ENCODE results near the gene VAV3.
A peak's percentile ranks its signal among the peaks of the same experiment; 100 is the strongest.
"Not testable (repeated sequence)": the region's sequence is repeated elsewhere in the genome, so short reads cannot be mapped to it uniquely, and the experiment has no call there.

VAV3 gene, protein sequence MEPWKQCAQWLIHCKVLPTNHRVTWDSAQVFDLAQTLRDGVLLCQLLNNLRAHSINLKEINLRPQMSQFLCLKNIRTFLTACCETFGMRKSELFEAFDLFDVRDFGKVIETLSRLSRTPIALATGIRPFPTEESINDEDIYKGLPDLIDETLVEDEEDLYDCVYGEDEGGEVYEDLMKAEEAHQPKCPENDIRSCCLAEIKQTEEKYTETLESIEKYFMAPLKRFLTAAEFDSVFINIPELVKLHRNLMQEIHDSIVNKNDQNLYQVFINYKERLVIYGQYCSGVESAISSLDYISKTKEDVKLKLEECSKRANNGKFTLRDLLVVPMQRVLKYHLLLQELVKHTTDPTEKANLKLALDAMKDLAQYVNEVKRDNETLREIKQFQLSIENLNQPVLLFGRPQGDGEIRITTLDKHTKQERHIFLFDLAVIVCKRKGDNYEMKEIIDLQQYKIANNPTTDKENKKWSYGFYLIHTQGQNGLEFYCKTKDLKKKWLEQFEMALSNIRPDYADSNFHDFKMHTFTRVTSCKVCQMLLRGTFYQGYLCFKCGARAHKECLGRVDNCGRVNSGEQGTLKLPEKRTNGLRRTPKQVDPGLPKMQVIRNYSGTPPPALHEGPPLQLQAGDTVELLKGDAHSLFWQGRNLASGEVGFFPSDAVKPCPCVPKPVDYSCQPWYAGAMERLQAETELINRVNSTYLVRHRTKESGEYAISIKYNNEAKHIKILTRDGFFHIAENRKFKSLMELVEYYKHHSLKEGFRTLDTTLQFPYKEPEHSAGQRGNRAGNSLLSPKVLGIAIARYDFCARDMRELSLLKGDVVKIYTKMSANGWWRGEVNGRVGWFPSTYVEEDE

DNA sequence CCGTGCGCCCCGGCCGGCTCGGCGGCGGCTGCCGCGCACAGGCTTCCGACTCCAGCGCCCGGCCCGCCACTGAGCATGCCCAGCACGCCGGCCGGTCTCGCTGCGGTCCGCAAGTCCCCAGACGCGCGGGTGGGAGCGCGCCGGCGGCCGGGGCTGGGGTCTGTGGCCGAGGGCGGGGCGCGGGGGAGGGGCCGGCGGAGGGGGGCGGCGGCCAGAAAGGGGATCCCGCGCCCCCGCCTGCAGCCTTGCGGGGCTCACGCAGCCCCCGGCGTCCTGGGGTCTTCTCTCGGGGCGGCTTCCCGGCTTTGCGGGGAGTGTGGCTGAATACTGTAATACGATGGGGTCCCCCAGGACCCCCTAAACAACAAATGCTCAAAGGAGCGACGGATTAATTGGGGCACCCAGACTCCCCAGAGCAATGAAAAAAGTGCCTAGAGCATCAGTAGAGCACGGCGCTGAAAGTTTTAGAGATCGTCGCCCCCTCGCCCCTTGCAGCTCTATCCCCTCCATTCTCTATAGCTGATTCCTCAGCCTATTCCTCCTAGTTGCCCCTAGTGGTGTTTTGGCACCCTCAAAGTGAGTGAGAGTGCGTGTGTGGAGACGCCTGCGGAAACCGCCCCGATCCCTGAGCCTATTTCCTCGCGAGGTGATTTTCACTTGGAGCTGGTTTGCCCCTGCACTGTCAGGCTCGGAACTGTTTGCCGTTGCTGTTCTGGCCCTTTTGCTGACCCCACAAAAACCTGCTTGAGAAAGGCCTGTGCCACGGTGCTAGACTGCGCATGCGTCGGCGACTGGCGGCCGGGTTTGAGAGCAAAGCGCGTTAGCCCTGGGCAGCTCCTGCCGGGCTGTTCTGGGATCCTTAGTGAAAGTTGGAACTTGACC lies at the start of gene VAV3:
VAV3 (minus strand) TSS at position 71 of the 882 bp plus-strand sequence. CDS start 311 bp downstream, outside the sequence.
- DNase-seq (ENCODE audit: low spot score): peak; percentile 81

DNA sequence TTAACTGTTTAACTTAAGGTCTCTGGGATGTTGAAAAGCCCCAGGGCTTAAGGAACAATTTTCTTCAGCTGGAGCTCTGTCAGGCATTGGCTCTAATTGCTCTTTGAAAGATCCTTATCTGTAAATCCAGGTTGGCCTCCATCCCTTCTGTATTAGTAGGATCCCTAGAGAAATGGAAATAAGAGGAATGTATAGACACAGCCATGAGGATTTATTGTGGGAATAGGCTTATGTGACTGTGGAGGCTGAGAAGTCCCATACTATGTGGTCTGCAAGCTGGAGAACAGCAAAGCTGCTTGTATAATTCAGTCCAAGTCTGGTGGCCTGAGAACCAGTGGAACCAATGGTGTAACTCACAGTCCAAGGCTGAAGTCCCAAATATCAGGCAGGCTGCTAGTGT lies 47.6 kb upstream of the VAV3 start:
- no peak for DNase-seq (ENCODE audit: low spot score)

DNA sequence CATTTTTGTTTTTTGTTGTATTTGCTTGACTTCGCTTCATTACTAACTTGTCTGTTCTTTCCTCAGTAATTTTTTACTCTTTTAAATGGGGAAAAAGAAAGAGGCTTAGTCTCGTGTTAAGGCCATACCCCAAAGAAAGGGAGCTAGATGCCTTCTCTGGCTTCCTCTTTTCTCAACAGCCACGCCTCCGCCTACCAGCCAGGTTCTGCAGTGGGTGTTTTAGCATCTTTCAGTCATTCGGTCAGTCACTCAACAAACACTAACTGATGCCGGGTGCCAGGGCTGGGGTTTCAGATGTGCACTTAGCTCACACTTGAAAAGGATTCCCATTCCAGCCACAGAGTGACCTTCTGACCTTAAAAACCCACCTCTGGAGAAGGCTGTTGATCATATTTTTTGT lies 46.3 kb upstream of the VAV3 start:
- DNase-seq (ENCODE audit: low spot score): no peak

DNA sequence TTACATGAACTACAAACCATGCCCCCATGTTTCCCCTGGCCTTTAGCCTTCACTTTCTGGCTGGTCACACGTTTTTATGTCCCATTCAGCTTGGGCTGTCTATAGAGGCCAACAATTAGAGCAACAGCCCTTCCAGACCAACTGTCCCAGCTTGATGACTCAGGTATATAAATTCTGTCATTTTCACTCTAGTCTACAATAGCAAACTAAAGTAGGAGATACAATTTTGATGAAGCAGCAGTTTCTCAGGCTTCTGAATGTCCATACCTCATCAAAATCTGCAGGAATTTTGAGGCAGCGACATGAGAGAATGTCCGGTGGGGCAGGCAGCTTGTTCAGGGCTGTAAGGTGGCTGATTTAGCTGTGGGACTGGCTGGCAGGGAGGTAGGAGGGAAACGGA lies 45.6 kb upstream of the VAV3 start:
- DNase-seq (ENCODE audit: low spot score): no peak

DNA sequence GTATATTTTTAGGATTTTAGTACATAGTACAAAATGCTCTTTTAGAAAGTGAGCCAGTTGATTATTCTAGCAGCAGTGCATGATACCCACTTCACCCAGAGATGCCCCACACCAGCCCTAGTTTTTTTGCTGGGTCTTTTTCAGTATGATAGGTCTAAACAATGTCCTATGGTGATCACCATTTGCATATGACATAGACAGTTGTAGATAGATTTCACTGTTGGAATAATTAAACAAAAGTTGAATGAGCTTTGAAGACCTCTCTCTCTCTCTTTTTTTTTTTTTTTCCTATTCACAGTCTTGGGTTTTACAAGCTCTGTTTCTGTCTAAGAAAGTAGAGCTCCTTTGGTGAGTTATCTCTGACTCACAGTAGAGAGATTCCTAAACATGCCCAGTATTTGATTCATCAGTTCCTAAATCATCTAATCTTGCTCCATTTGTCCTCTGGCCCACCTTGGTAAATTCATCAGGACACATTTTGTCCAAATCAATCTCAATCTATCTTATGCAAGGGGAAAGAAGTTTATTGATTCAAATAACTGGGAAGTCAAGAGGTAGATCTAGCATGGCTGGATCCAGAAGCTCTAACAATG lies 44.7 kb upstream of the VAV3 start:
- peak; percentile 74 for DNase-seq (ENCODE audit: low spot score)

DNA sequence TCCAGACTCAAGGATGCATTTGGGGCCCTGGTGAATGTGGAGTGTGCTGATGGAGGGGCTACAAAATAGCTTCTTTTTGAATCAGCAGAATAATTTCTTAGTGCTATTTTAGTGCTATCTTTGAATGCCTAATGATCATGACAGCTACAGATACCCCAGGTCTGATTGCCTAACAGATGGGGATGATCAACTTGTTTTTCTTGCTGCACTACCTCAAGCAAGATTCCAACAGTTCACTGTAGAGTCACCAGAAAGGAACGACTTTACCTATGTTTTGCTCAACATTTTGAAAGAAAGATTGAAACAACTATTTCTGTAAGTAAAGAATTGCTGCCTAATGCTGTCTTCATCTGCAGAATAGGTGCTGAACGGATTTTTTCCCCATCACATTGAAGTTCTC lies 42.6 kb upstream of the VAV3 start:
- no peak for DNase-seq (ENCODE audit: low spot score)

DNA sequence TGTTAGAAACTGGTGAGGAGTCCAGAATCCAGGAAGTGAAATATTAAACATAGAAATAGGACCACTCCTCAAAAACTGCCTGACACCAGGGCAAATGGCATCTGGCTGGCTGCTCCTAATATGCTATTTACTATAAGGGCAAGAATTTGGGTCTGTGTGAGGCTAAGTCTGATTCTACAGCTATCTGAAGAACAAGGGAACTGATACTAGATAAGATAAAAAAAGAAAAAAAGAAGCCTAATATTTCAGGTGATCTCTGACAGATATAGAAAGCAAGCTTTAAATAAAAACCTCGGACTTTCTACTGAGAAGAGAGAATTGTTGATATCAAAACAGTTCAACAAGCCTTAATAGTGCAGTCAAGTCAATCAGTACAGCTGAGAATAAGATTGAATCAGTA lies 42.1 kb upstream of the VAV3 start:
- no peak for DNase-seq (ENCODE audit: low spot score)

DNA sequence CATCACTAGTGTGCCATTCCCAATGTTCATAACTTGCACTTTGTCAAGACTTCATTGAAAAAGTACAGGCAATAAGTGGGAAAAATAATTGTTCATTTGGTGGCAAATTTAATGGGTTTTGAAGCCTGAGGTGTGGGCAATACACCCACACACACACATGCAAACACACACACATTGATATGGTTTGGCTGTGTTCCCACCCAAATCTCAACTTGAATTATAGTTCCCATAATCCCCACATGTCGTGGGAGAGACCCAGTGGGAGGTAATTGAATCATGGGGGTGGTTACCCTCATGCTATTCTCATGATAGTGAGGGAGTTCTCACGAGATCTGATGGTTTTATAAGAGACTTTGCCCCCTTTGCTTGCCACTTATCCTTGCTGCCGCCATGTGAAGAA lies 39.9 kb upstream of the VAV3 start:
- not testable (repeated sequence) for DNase-seq (ENCODE audit: low spot score)

DNA sequence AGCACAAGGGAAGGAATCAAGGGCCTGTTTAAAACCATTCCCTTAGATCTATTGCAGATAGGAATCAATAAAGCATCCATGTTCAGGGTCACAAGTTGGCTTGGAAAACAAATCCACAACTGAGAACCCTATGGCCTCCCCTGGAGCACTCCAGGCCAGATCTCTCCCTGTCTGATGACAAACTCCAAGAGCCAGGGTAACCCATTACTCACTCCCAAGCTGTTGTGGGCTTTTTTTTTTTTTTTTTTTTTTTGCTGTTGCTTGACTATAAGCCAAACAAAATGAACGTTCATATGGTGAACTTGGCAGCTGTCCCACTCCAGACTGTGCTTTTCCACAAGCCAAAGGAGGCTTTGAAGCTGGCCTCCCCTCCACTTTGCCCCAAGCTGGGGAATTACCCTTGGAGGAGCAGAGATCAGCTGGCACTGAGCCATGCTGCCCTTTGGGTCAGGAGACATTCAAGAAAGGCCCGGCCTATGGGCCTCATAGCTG lies 35.7 kb upstream of the VAV3 start:
- DNase-seq (ENCODE audit: low spot score): peak; percentile 90

DNA sequence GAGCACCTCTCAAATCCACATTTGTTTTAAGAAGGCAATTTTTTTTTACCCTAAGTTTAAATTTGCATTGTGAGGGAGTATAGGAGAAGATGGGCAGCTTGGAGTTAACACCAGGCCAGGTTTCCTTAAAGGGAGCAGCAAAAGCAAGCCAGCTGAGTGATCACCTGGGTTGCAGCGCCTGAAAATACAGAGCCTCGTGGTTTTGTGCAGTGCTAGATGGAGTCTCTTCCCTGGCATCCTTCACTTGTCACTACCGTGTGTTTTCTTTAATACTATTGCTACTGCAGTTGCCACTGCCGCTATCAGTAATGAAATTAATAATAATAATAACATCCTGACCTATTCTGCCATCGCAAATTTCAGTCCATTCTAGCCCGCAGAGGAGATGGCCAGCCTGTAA lies 35.2 kb upstream of the VAV3 start:
- DNase-seq (ENCODE audit: low spot score): no peak

DNA sequence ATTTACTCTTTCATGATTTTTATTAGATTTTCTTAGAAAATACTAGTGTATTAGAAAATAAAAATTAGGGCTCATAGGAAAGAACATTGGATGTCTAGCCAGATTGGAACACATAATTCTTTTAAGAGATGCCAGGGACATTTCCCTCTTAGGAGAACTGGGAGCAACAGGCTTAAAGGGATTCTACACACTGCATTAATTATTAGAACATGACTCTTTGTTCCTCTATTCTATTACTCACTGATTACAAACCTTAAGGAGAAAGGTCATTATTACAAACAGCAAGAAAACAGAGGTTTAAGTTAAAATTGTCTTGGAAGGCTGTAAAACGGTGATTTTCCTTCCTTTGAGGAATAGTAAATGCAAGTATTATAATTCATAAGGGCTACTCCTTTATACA lies 32.9 kb upstream of the VAV3 start:
- no peak for DNase-seq (ENCODE audit: low spot score)

DNA sequence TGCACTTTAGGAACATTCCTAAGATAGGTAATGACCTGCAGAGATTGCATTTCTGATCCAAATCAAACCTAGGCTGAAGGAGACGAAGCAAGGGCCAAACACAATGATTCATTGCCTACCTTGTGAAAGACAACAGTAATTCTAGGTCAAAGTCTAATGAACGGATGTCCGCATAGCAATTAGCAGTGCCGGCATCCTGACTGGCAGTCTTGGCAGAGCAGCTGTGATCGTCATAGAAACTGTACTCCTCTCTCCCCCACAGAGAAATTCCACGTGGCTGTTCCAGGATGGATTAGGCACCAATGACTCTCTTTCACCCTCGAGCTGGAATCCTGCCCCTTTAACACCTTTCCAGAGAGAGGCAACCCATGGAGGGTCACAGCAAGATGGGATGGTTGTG lies 28.9 kb upstream of the VAV3 start:
- peak; percentile 82 for DNase-seq (ENCODE audit: low spot score)

DNA sequence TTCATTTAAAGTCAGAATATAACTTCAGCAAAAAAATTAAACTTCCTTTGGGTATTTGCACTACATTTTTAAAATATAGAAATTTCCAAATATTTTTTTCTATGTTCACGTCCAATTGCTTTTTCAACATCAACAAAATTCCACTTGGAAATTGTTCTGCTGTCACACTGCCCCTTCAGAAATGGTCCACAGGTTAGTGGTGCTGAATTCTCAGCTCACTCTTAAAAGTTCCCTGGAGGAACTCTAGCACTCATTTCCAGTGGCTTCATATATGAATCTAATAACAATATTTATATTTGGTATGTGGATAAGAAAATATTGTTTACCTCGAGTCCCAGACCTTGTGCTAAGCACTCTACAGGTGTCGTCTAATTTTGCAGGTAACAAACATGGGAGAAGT lies 27.4 kb upstream of the VAV3 start:
- DNase-seq (ENCODE audit: low spot score): no peak

DNA sequence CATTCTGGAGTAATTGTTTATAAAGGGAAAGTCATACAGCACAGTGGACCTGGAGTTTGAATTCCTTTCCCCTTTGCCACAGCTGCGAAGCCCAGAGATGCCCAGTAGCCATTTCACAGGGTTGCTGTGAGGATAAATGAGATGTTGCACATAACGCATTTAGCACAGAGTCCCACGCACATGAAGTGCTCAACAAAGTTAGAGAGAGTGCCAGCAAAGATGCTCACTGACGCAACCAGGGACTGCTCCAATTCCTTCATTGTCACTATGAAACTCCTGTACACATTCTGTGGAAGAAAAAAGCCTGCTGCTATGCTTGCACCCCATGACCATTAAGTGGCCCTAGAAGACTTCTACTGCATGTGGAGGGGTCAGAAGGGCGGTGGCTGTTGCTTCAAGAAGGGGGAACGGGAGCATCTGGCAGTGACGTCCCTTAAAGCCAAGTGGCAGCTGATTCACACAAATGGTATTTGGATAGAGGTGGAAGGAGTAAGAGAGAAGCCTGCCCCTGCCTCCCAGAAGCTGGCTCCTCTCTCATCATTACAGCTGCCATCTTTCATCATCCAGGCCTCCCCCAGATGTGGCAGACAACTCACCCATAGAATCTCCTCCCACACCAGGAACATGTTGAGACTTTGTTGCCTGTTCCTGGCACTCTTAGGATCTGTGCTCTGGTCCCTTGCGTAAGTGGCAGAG lies 26.5 kb upstream of the VAV3 start:
- peak; percentile 17 for DNase-seq (ENCODE audit: low spot score)

DNA sequence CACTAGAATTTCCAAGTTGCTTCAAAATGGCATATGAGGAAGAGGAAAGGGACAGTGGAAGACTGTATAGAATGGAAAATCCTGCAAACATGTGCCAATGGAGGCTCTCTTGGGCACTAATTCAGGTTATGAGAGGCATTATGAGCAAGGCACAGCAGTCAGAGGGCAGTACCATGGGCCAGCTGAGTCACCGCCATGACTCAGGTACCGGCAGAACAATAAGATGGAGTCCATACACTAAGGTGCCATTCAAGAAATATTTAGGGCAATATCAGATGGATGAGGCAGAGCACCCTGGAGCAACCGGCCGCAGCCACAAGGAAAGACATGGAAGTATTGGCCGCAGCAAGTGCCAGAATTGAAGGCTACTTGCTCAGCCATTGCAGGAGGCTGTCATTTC lies 25.6 kb upstream of the VAV3 start:
- peak; percentile 38 for DNase-seq (ENCODE audit: low spot score)

DNA sequence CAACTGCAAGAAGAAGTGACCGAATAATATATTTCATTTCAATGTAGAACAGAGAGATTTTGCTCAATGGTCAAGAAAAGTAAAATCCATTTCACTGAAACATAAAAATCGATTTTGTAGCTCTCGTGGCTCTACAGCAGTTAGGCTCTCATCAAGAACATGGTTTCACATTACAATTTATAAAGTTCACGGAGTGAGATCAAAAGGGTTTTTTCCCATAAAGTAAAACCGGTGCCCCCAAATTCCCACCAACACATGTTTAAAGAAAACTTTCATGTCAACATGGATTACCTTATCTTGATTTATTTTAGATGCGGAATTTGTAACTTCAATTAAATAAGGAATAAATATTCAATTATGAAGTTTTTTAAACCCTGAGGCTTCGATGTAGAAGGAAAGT lies 16.3 kb upstream of the VAV3 start:
- no peak for DNase-seq (ENCODE audit: low spot score)

DNA sequence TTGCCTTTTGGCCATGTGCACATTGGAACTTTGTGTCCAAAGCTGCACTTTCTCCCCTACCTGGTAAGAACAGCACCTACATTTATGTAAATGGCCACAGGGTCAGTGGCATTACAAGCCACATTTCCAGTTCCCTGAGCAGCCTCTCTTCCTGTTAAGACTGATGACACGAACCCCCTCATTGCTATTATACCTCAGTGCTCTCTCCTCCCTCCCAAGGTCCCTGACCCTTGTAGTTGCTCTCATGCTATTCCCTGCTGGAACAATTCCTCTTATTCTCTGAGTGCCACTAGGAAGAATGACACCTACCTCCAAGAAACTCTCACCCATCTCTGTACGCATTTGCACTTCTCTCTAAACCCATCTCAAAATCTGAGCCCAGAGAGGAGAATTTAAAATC lies 14.9 kb upstream of the VAV3 start:
- DNase-seq (ENCODE audit: low spot score): peak; percentile 3

DNA sequence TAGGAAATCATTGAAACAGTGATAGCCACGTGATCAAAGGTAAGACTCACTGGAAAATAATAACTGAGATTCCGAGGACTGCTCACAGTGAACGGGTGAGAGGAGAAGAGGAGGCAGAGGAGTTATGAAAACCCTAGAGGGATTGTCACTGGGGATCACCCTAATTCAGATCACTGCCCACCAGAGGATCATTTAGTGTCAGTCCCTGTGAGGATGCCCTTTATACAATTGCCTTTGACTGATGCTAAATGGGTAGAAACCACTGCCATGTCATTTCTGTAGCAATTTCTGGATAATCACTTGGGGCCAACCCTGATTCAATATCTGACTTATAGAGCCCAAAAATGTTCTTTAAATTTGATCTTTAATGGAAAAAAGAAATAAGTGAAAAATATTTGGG lies 14.1 kb upstream of the VAV3 start:
- no peak for DNase-seq (ENCODE audit: low spot score)

DNA sequence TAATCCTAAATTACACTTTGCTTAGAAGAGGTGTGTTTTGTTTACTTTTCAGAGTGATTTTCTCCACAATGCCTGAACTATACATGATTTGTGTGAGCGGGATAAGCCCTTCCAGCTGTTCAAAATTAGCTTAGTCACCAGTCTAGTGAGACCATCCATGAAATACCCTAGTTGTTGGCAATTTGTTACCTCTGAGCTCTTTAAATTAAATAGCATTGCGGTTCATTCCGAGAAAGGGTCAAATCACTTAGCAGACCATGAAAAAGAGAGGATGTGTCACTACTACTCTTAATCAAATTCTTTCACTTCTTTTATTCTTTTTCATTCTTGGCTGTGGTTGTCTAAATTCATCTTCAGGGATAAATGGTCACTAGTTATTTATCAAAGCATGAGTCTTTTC lies 11.9 kb upstream of the VAV3 start:
- peak; percentile 16 for DNase-seq (ENCODE audit: low spot score)

DNA sequence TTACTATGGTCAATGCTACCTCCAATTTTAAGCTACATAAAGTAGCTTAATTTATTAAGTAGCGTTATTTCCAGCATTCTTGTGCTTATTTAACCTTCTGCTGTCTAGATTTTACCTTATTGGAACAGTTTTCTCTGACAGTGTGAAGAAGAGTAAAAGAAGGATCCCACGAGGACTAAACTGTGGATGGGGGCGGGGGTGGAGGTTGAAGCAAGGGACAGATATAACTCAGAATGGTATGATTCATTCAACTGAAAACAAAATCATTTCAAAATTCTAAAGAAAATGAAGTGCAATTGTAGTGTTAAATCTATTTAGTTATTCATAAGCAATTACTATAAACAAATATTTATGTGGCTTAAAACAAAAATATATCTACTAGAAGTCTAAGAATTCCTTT lies 11.5 kb upstream of the VAV3 start:
- no peak for DNase-seq (ENCODE audit: low spot score)

DNA sequence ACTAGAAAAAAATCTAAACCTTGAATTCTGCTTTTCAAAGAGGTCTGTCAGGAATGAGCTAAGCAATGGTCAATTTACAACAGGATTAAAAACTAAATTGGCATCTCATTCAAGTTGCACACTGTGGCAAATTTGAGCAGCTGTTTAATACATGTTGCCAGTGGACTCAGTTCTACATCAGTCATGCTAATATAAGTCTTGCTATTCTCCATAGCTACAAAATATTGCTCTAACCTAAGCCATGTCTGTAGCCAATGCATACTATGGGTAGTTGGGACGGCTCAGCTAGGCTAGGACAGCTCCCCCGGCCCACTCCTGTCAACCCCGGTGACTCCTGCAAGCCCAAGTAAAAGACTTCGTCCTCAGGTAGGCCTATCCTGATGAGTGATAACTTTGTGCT lies 10.9 kb upstream of the VAV3 start:
- DNase-seq (ENCODE audit: low spot score): no peak
